Caco-2 (cell line): Measurements from ENCODE around the gene RIMS4. TPM values are rescaled to one million over a fixed set of nuclear protein-coding genes. Genes with fewer than 3 reads are reported as not detected.

Experiments used
- BruUV-seq: library from RNA; stranded (reverse); fragments of 400-500 nt; replicated peaks from 2 replicates; lab custom pipeline; 2021; lab: Mats Ljungman, UMichigan
- CTCF ChIA-PET: fragments of 300-600 bp; sonication (Branson Sonifier 250); formaldehyde crosslinking; loops from one replicate; lab custom pipeline; 2022; ENCODE audit warnings: antibody characterized with exemption; lab: Charles Lee
- POLR2A ChIA-PET: fragments of 300-600 bp; sonication (Branson Sonifier 250); formaldehyde crosslinking; loops from one replicate; lab custom pipeline; 2022; ENCODE audit warnings: antibody characterized with exemption; lab: Charles Lee
- DNase-seq, 2 experiments: peaks; one replicate each; pipeline versions ENCODE4 v3.0.0 to v3.0.0-alpha.2; 2020 to 2022
- H3K27me3 ChIP-seq: replicated peaks from 2 replicates; pipeline ENCODE4 v1.6.0; 2011; ENCODE audit warnings: low read length; ENCODE audit not compliant: control insufficient read depth, insufficient read depth
- H3K36me3 ChIP-seq: 2 replicates; pipeline ENCODE4 v1.5.1; 2011; ENCODE audit warnings: low read length; ENCODE audit not compliant: control insufficient read depth, insufficient read depth
- H3K4me1 ChIP-seq: fragments of 250-450 bp; sonication (Bioruptor Pico); 2 replicates; pipeline ENCODE4 v1.5.1; 2020; ENCODE audit warnings: mild to moderate bottlenecking
- H3K4me3 ChIP-seq: 2 replicates; pipeline ENCODE4 v1.5.1; 2011; ENCODE audit warnings: low read depth, mild to moderate bottlenecking, control low read depth, low read length
- H3K9me3 ChIP-seq: fragments of 250-450 bp; sonication (Bioruptor Pico); 2 replicates; pipeline ENCODE4 v1.5.1; 2020; ENCODE audit warnings: mild to moderate bottlenecking, moderate library complexity
- H3K27ac Mint-ChIP-seq: one replicate; pipeline ENCODE4 v1.8.0; 2022; ENCODE audit warnings: mixed read lengths; ENCODE audit not compliant: unreplicated experiment
- H3K27me3 Mint-ChIP-seq: one replicate; pipeline ENCODE4 v1.8.0; 2022; ENCODE audit warnings: mixed read lengths; ENCODE audit not compliant: insufficient read depth, unreplicated experiment
- H3K36me3 Mint-ChIP-seq: one replicate; pipeline ENCODE4 v1.8.0; 2022; ENCODE audit warnings: mild to moderate bottlenecking, mixed read lengths; ENCODE audit not compliant: insufficient read depth, unreplicated experiment
- H3K4me1 Mint-ChIP-seq: one replicate; pipeline ENCODE4 v1.8.0; 2022; ENCODE audit warnings: low read depth, mixed read lengths; ENCODE audit not compliant: unreplicated experiment
- H3K4me3 Mint-ChIP-seq: one replicate; pipeline ENCODE4 v1.8.0; 2022; ENCODE audit warnings: mild to moderate bottlenecking, moderate library complexity, mixed read lengths; ENCODE audit not compliant: unreplicated experiment
- H3K9me3 Mint-ChIP-seq: one replicate; pipeline ENCODE4 v1.8.0; 2022; ENCODE audit warnings: mixed read lengths; ENCODE audit not compliant: unreplicated experiment
- intact Hi-C: fragments of 100-400 bp; cut with micrococcal nuclease; formaldehyde crosslinking; loops from one replicate; pipeline ENCODE4 v1.10.0; 2022; ENCODE audit not compliant: unreplicated experiment
- total RNA-seq: library from RNA; stranded (reverse); gene quantifications from 2 replicates; pipeline ENCODE4 v1.2.3, GENCODE V29; 2022
- TF ChIP-seq, protein P1 (sequence below), 2 experiments: fragments of 200-600 bp in 1 of 2; IDR thresholded peaks; 1 replicate in 1 of 2; 2 replicates in 1 of 2; pipeline versions ENCODE4 v1.5.1 to v1.8.0; 2011 to 2022; ENCODE audit warnings: antibody characterized with exemption in 1 of 2, control low read depth in 1 of 2, inconsistent platforms in 1 of 2, low read depth in 1 of 2, low read length in 1 of 2, mild to moderate bottlenecking in 1 of 2, moderate library complexity in 1 of 2; ENCODE audit not compliant: insufficient read depth in 1 of 2, severe bottlenecking in 1 of 2, unreplicated experiment in 1 of 2

RIMS4 gene
- total RNA-seq, 1 experiment from 2014 or later, result 9.0 TPM

DNA sequence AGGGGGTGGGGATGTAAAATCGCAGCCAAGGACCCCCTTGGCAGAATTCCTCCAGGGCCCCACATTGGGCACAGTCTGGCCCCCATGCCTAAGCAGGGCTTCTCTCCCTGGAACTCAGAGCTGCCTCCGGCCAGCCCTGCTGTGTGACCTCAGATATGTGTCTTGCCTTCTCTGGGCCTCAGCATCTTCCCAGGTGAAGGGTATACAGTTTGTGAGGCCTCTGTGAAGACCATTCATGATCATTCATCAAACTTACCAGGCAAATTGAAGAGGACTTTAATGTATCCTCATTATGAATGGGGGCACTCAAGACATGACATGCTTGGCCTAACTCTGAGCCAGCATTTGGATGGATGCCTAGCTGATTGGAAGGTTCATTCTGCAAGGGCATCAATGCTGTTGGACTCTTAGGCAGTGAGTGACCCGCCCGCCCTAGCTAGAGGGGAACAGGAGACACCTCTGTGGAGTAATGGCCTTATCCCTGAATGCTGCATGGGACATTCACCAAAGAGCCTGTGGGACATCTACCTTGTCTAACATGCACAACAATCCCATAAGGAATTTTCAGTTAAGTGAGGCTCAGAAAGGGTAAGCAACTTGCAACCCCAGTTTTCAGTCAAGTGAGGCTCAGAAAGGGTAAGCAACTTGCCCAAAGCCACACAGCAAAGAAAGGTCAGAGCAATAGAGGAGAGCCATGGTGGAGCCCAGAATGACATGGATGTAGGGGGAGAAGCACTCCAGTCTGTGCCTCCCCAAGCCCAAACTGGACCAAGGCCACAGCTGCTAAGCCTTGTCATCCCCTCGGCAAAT lies 94.6 kb downstream of the RIMS4 start:
- Mint-ChIP-seq H3K4me1 (no peaks in the 10 kb centered on the region), H3K9me3 (no peaks in the 10 kb centered on the region), H3K36me3 (no peaks in the 10 kb centered on the region), H3K4me3 (no peak overlapping the region), H3K27ac (no peak overlapping the region), H3K27me3 (peaks cover 2% of the 10 kb centered on the region)
- no peaks in the 10 kb centered on the region for H3K4me1 ChIP-seq
- POLR2A ChIA-PET, result no interaction called here
- no TSS peak for BruUV-seq
- H3K27me3 ChIP-seq, result peaks cover 2% of the 10 kb centered on the region; the same call in 1 of the 2 replicates
- no peaks in the 10 kb centered on the region for H3K36me3 ChIP-seq
- CTCF ChIA-PET, result interaction anchor here (1.2 kb wide), 1 partner anchor 106 kb away, joined by 3 read pairs; no protein-coding TSS in a partner anchor
- DNase-seq, result no peak
- no peak overlapping the region for H3K4me3 ChIP-seq
- TF ChIP-seq, protein P1, sequence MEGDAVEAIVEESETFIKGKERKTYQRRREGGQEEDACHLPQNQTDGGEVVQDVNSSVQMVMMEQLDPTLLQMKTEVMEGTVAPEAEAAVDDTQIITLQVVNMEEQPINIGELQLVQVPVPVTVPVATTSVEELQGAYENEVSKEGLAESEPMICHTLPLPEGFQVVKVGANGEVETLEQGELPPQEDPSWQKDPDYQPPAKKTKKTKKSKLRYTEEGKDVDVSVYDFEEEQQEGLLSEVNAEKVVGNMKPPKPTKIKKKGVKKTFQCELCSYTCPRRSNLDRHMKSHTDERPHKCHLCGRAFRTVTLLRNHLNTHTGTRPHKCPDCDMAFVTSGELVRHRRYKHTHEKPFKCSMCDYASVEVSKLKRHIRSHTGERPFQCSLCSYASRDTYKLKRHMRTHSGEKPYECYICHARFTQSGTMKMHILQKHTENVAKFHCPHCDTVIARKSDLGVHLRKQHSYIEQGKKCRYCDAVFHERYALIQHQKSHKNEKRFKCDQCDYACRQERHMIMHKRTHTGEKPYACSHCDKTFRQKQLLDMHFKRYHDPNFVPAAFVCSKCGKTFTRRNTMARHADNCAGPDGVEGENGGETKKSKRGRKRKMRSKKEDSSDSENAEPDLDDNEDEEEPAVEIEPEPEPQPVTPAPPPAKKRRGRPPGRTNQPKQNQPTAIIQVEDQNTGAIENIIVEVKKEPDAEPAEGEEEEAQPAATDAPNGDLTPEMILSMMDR (IDR thresholded peaks at IDR 0.05; ENCODE audit: insufficient read depth in 1 of 2, low read depth in 1 of 2, low read length in 1 of 2, severe bottlenecking in 1 of 2, unreplicated experiment in 1 of 2), result no peak
- no peaks in the 10 kb centered on the region for H3K9me3 ChIP-seq
- intact Hi-C loops, result no loop called here

DNA sequence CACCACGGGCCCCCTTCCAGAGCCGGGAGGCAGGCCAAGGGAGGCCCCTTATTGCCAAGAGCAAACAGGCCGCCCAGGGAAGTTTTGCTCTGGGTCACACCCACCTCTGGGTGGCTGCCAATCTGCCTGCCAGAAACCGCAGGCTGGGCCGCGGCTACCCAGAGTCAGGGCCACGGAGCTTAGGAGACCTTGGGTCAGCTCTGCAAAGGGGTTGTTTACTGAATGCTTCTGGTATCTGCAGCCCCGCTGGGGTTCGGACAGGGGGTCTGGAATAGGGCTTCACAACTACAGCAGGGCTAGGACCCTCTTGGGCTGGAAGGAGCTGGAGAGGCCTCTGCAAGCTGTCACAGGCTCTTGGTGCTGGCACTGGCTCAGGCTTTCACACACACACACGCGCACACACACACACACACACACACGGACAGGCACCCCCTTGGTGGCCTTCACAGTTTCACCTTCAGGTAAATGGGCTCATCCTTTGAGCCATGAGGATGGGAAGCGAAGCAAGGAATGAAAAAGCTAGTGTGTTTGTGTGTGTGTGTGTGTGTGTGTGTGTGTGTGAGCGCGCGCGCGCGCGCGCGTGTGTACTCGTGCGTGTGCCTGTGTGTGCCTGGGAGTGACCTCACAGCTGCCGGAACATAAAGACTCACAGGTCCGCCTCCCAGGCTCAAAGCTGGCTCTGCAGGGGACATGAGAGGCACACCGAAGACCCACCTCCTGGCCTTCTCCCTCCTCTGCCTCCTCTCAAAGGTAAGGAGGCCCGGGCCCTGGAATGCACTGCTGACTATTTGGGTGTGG lies 95.4 kb downstream of the RIMS4 start, which contains the start of gene CCN5:
TSS of gene CCN5 (plus strand) at position 669 of the 798 bp plus-strand sequence. CDS start at position 691, 22 bp downstream.
- Histone ChIP-seq H3K9me3 (no peaks in the 10 kb centered on the region), H3K36me3 (no peaks in the 10 kb centered on the region), H3K4me1 (no peaks in the 10 kb centered on the region), H3K4me3 (no peak within 1 kb of the TSS), H3K27me3 (peaks cover 2% of the 10 kb centered on the region; the same call in 1 of the 2 replicates)
- intact Hi-C loops, result no loop called here
- BruUV-seq, result no TSS peak
- Mint-ChIP-seq H3K4me3 (no peak within 1 kb of the TSS), H3K27ac (no peak within 1 kb of the TSS), H3K27me3 (peaks cover 2% of the 10 kb centered on the region), H3K9me3 (no peaks in the 10 kb centered on the region), H3K36me3 (no peaks in the 10 kb centered on the region), H3K4me1 (no peaks in the 10 kb centered on the region)
- POLR2A ChIA-PET, result interaction anchor here (0.7 kb wide), 1 partner anchor 9 kb away, joined by 3 read pairs; no protein-coding TSS in a partner anchor
- CTCF ChIA-PET, result interaction anchor here (1.2 kb wide), 1 partner anchor 105 kb away, joined by 3 read pairs; no protein-coding TSS in a partner anchor
- TF ChIP-seq, protein P1 (IDR thresholded peaks at IDR 0.05; ENCODE audit: insufficient read depth in 1 of 2, low read depth in 1 of 2, low read length in 1 of 2, severe bottlenecking in 1 of 2, unreplicated experiment in 1 of 2), result no peak
- DNase-seq, result no peak

DNA sequence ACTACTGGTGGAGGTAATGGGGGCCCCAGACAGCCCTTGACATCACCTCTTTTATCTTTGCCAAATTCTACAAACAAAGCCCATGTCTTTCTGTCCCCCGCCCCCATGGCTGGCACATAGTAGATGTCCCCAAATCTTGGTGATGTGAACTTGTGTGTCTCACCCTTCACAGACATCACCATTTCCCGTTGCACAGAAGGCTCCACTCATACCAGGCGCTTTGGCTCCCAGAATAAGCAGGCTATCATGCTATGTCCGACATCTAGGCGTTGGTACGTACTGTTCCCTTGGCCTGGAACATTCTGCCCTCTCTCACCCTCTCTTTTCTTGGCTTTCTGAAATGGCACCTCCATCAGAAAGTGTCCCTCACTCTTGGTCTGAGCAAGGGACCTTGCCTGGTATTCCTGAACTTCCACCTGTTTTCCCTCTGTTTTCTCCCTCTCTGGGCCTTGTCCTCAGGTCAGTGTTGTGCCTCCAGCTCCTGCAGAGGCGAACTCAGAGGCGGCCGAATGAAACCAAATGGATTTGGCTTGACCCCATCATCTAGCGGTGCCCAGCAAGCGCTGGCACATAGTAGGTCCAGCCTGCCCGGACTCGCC lies 96.1 kb downstream of the RIMS4 start:
- BruUV-seq, result no TSS peak
- H3K4me3 ChIP-seq, result no peak overlapping the region
- Mint-ChIP-seq H3K27me3 (peaks cover 2% of the 10 kb centered on the region), H3K9me3 (no peaks in the 10 kb centered on the region), H3K27ac (no peak overlapping the region), H3K4me3 (no peak overlapping the region), H3K4me1 (no peaks in the 10 kb centered on the region), H3K36me3 (no peaks in the 10 kb centered on the region)
- intact Hi-C loops, result no loop called here
- CTCF ChIA-PET, result no interaction called here
- TF ChIP-seq, protein P1 (IDR thresholded peaks at IDR 0.05; ENCODE audit: insufficient read depth in 1 of 2, low read depth in 1 of 2, low read length in 1 of 2, severe bottlenecking in 1 of 2, unreplicated experiment in 1 of 2), result no peak
- H3K4me1 ChIP-seq, result no peaks in the 10 kb centered on the region
- no peak for DNase-seq
- peaks cover 2% of the 10 kb centered on the region; the same call in 1 of the 2 replicates for H3K27me3 ChIP-seq
- H3K36me3 ChIP-seq, result no peaks in the 10 kb centered on the region
- POLR2A ChIA-PET, result interaction anchor here (0.7 kb wide), 1 partner anchor 10 kb away, joined by 3 read pairs; no protein-coding TSS in a partner anchor
- no peaks in the 10 kb centered on the region for H3K9me3 ChIP-seq
